PC-3 (cell line): Measurements from ENCODE around the gene MET. TPM values are rescaled to one million over a fixed set of nuclear protein-coding genes. Genes with fewer than 3 reads are reported as not detected.

Experiments used
- ATAC-seq: fragments of 200-7000 bp; cut with Tn5 transposase; 2 replicates; pipeline ENCODE4 v1.9.1; 2020; ENCODE audit warnings: mild to moderate bottlenecking, moderate library complexity
- BruUV-seq: library from RNA; stranded (reverse); fragments of 400-500 nt; replicated peaks from 2 replicates; lab custom pipeline; 2021; lab: Mats Ljungman, UMichigan
- CTCF ChIA-PET: fragments of 300-600 bp; sonication (Branson Sonifier 250); formaldehyde crosslinking; loops from one replicate; lab custom pipeline; 2022; ENCODE audit warnings: antibody characterized with exemption; lab: Charles Lee
- POLR2A ChIA-PET: fragments of 300-600 bp; sonication (Branson Sonifier 250); formaldehyde crosslinking; loops from one replicate; lab custom pipeline; 2022; ENCODE audit warnings: antibody characterized with exemption; ENCODE audit not compliant: unreplicated experiment; lab: Charles Lee
- DNase-seq: peaks from one replicate; pipeline ENCODE4 v3.0.0-alpha.2; 2015
- H2AFZ ChIP-seq: fragments of 300-600 bp; sonication (generic); 2 replicates; pipeline ENCODE4 v1.6.0; 2016; ENCODE audit warnings: antibody characterized with exemption, low read length
- H3F3A ChIP-seq: fragments of 300-600 bp; sonication (generic); one replicate; pipeline ENCODE4 v1.6.0; 2017; ENCODE audit warnings: antibody characterized with exemption, low read length, control low read depth, mild to moderate bottlenecking; ENCODE audit not compliant: unreplicated experiment
- H3K27ac ChIP-seq: fragments of 300-600 bp; sonication (generic); 2 replicates; pipeline ENCODE4 v1.5.1; 2016; ENCODE audit warnings: mild to moderate bottlenecking, low read length
- H3K27me3 ChIP-seq: fragments of 300-600 bp; sonication (generic); 2 replicates; pipeline ENCODE4 v1.6.1; 2016; ENCODE audit warnings: low read length, mixed read lengths
- H3K36me3 ChIP-seq: fragments of 300-600 bp; sonication (generic); 2 replicates; pipeline ENCODE4 v1.6.1; 2016; ENCODE audit warnings: low read depth, mixed run types, low read length, mixed read lengths
- H3K4me1 ChIP-seq: fragments of 300-600 bp; sonication (generic); 2 replicates; pipeline ENCODE4 v1.5.1; 2016; ENCODE audit warnings: low read length; ENCODE audit not compliant: insufficient read depth
- H3K4me2 ChIP-seq: fragments of 300-600 bp; sonication (generic); 2 replicates; pipeline ENCODE4 v1.6.0; 2016; ENCODE audit warnings: low read length
- H3K4me3 ChIP-seq: fragments of 300-600 bp; sonication (generic); 2 replicates; pipeline ENCODE4 v1.5.1; 2016; ENCODE audit warnings: mild to moderate bottlenecking, low read length, mixed read lengths
- H3K79me2 ChIP-seq: fragments of 300-600 bp; sonication (generic); 2 replicates; pipeline ENCODE4 v1.6.1; 2017; ENCODE audit warnings: low read length, mixed read lengths
- H3K9ac ChIP-seq: fragments of 300-600 bp; sonication (generic); 2 replicates; pipeline ENCODE4 v1.6.0; 2016; ENCODE audit warnings: mild to moderate bottlenecking, low read length
- H3K9me2 ChIP-seq: fragments of 300-600 bp; sonication (generic); replicated peaks from 2 replicates; pipeline ENCODE4 v1.6.1; 2016; ENCODE audit warnings: mixed run types, low read length, mixed read lengths
- H3K9me3 ChIP-seq: fragments of 300-600 bp; sonication (generic); 2 replicates; pipeline ENCODE4 v1.6.1; 2016; ENCODE audit warnings: low read length, mixed read lengths
- H4K20me1 ChIP-seq: fragments of 300-600 bp; sonication (generic); 2 replicates; pipeline ENCODE4 v1.6.1; 2016; ENCODE audit warnings: low read length, mixed read lengths
- EZH2 ChIP-seq: fragments of 300-600 bp; sonication (generic); IDR thresholded peaks from one replicate; pipeline ENCODE4 v1.6.1; 2017; ENCODE audit warnings: antibody characterized with exemption, mild to moderate bottlenecking, low read length; ENCODE audit not compliant: unreplicated experiment
- EZH2phosphoT487 ChIP-seq: fragments of 300-600 bp; sonication (generic); IDR thresholded peaks from 2 replicates; pipeline ENCODE4 v1.6.1; 2018; ENCODE audit warnings: mild to moderate bottlenecking, antibody characterized with exemption, low read length, borderline replicate concordance
- intact Hi-C: fragments of 100-400 bp; cut with micrococcal nuclease; formaldehyde crosslinking; loops from 2 replicates; pipeline ENCODE4 v1.9.0; 2023
- total RNA-seq: library from RNA; depleted of rRNA; stranded (reverse); fragments of >200 nt; gene quantifications from 2 replicates; pipeline ENCODE4 v1.2.3, GENCODE V29; 2014
- TF ChIP-seq, protein P1 (sequence below): fragments of 300-600 bp; sonication (generic); conservative IDR thresholded peaks from 2 replicates; pipeline ENCODE4 v1.5.1; 2017; ENCODE audit warnings: antibody characterized with exemption, low read depth, mild to moderate bottlenecking, low read length

MET gene
- total RNA-seq, 1 experiment from 2014 or later, result 118 TPM

GRCh38 chr7:116798232-116798631 is 126.2 kb downstream of the MET start:
- Histone ChIP-seq H3K4me3 (no peak overlapping the region), H3F3A (no peaks in the 10 kb centered on the region), H3K4me2 (no peak overlapping the region), H3K4me1 (peaks cover 38% of the 10 kb centered on the region), H3K79me2 (no peaks in the 10 kb centered on the region), H3K9ac (no peak overlapping the region), H3K9me3 (no peaks in the 10 kb centered on the region), H2AFZ (no peak overlapping the region), H3K27me3 (no peaks in the 10 kb centered on the region), H3K36me3 (peaks cover 38% of the 10 kb centered on the region), H3K9me2 (no peaks in the 10 kb centered on the region), H4K20me1 (no peaks in the 10 kb centered on the region), H3K27ac (no peak overlapping the region)
- ChIA-PET POLR2A (no interaction called here), CTCF (no interaction called here)
- no peak for DNase-seq
- BruUV-seq, result no TSS peak
- TF ChIP-seq, protein P1, sequence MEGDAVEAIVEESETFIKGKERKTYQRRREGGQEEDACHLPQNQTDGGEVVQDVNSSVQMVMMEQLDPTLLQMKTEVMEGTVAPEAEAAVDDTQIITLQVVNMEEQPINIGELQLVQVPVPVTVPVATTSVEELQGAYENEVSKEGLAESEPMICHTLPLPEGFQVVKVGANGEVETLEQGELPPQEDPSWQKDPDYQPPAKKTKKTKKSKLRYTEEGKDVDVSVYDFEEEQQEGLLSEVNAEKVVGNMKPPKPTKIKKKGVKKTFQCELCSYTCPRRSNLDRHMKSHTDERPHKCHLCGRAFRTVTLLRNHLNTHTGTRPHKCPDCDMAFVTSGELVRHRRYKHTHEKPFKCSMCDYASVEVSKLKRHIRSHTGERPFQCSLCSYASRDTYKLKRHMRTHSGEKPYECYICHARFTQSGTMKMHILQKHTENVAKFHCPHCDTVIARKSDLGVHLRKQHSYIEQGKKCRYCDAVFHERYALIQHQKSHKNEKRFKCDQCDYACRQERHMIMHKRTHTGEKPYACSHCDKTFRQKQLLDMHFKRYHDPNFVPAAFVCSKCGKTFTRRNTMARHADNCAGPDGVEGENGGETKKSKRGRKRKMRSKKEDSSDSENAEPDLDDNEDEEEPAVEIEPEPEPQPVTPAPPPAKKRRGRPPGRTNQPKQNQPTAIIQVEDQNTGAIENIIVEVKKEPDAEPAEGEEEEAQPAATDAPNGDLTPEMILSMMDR, result no peak
- TF ChIP-seq EZH2phosphoT487, result no peak
- no peak for TF ChIP-seq EZH2
- no peak for ATAC-seq
- intact Hi-C loops, result no loop called here

DNA sequence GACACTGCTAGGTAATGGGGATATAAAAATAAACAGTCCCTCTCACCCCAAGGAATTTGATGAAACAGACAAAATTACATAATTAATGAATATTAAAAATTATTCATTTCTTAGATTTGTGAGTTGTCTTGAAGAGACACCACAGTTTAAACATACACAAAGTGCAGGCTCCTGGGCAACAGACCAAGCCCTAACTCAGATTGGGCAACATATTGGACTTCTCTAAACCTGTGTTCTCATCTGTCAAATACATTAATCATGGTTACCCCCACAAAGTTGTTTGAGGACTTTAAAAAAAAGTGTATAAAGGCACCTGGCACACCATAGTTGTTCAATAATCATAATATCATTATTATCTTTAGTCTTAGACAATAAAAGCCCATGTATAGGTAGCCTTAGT is 127.9 kb downstream of the MET start:
- H3K9me2 ChIP-seq, result no peaks in the 10 kb centered on the region
- no TSS peak for BruUV-seq
- POLR2A ChIA-PET, result no interaction called here
- H3K4me2 ChIP-seq, result no peak overlapping the region
- no peak for TF ChIP-seq EZH2
- TF ChIP-seq EZH2phosphoT487, result no peak
- TF ChIP-seq, protein P1, result no peak
- no peak overlapping the region for H3K4me3 ChIP-seq
- no peaks in the 10 kb centered on the region for H3F3A ChIP-seq
- intact Hi-C loops, result loop anchor here (10.0 kb wide), 1 partner anchor 355 kb away; no protein-coding TSS in a partner anchor
- no peaks in the 10 kb centered on the region for H3K9me3 ChIP-seq
- H3K4me1 ChIP-seq, result peaks cover 55% of the 10 kb centered on the region
- DNase-seq, result no peak
- H3K27me3 ChIP-seq, result no peaks in the 10 kb centered on the region
- H4K20me1 ChIP-seq, result no peaks in the 10 kb centered on the region
- H3K79me2 ChIP-seq, result no peaks in the 10 kb centered on the region
- H3K9ac ChIP-seq, result no peak overlapping the region
- H3K36me3 ChIP-seq, result peaks cover 36% of the 10 kb centered on the region
- H3K27ac ChIP-seq, result no peak overlapping the region
- CTCF ChIA-PET, result interaction anchor here (1.0 kb wide), 1 partner anchor 128 kb away, joined by 4 read pairs; the partner anchor contains the start of gene MET
- H2AFZ ChIP-seq, result no peak overlapping the region
- ATAC-seq, result no peak

DNA sequence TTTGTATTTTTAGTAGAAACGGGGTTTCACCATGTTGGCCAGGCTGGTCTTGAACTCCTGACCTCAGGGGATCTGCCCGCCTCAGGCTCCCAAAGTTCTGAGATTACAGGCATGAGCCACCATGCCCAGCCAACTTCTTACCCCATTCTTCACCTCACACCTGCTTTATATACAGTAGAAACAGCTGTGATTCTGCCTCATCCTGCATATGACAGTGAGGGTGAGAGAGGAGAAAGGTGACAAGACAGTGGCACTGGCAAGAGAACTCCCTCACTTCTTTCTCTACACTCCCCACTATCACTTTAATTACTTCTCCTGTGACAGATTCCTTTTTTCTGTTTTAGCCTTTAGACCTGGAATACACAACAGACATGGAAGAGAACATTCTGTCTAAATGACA is 128.6 kb downstream of the MET start:
- TF ChIP-seq, protein P1, result no peak
- TF ChIP-seq EZH2phosphoT487, result no peak
- no peak for TF ChIP-seq EZH2
- CTCF ChIA-PET, result no interaction called here
- Histone ChIP-seq H3K9ac (no peak overlapping the region), H3F3A (no peaks in the 10 kb centered on the region), H3K79me2 (no peaks in the 10 kb centered on the region), H3K9me2 (no peaks in the 10 kb centered on the region), H3K4me3 (no peak overlapping the region), H2AFZ (no peak overlapping the region), H4K20me1 (no peaks in the 10 kb centered on the region), H3K4me1 (peaks cover 58% of the 10 kb centered on the region), H3K27ac (peak overlapping the region; percentile 46), H3K4me2 (peak overlapping the region; percentile 27), H3K36me3 (peaks cover 29% of the 10 kb centered on the region), H3K9me3 (no peaks in the 10 kb centered on the region), H3K27me3 (no peaks in the 10 kb centered on the region)
- intact Hi-C loops, result loop anchor here (10.0 kb wide), 1 partner anchor 356 kb away; no protein-coding TSS in a partner anchor
- no peak for DNase-seq
- BruUV-seq, result no TSS peak
- peak; percentile 10 for ATAC-seq
- POLR2A ChIA-PET, result no interaction called here
